Vagina (tissue), 2 donors: ENCODE data around the gene RAD51AP1.

Experiments
- POLR2A ChIP-seq, 2 donors: fragments of 450-650 bp; IDR thresholded peaks; one replicate each; pipeline ENCODE4 v1.6.1; 2017; ENCODE audit warnings: antibody characterized with exemption in 2 of 2, mild to moderate bottlenecking in 2 of 2, moderate library complexity in 2 of 2
- TF ChIP-seq, protein P1 (sequence below), 3 experiments: fragments of 450-650 bp in 2 of 3; fragments of 200-600 bp in 1 of 3; sonication (generic) in 1 of 3; IDR thresholded peaks; one replicate each; pipeline ENCODE4 v1.5.1; 2017 to 2019; ENCODE audit warnings: antibody characterized with exemption in 3 of 3, mild to moderate bottlenecking in 2 of 3, moderate library complexity in 2 of 3

DNA sequence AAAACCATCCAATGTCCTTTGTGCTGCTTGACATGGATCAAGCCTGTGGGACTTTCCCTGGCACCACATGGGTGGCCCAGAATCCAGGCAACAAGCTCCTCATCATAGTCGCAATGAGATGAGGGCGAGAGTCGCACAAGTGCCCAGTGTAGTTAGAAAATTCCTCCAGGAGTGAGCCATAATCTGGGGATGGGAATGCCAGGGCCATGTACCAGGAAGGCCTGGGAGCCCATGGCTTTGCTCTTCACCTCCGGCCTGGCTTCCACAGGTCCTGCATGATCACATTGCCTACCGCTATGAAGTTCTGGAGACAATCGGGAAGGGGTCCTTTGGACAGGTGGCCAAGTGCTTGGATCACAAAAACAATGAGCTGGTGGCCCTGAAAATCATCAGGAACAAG, 57.2 kb downstream of the RAD51AP1 start:
- no peak for TF ChIP-seq POLR2A (IDR thresholded peaks at IDR 0.05)
- TF ChIP-seq, protein P1, sequence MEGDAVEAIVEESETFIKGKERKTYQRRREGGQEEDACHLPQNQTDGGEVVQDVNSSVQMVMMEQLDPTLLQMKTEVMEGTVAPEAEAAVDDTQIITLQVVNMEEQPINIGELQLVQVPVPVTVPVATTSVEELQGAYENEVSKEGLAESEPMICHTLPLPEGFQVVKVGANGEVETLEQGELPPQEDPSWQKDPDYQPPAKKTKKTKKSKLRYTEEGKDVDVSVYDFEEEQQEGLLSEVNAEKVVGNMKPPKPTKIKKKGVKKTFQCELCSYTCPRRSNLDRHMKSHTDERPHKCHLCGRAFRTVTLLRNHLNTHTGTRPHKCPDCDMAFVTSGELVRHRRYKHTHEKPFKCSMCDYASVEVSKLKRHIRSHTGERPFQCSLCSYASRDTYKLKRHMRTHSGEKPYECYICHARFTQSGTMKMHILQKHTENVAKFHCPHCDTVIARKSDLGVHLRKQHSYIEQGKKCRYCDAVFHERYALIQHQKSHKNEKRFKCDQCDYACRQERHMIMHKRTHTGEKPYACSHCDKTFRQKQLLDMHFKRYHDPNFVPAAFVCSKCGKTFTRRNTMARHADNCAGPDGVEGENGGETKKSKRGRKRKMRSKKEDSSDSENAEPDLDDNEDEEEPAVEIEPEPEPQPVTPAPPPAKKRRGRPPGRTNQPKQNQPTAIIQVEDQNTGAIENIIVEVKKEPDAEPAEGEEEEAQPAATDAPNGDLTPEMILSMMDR (IDR thresholded peaks at IDR 0.05): no peak
